ENCODE measurements around the gene TCF15. TPM values are rescaled to one million over a fixed set of nuclear protein-coding genes. Genes with fewer than 3 reads are reported as not detected.

The TCF15 gene
- total RNA-seq, 4 donors from 2014 or later, result 3.0 to 6.6 (median 4.5) TPM; not detected in 1

DNA sequence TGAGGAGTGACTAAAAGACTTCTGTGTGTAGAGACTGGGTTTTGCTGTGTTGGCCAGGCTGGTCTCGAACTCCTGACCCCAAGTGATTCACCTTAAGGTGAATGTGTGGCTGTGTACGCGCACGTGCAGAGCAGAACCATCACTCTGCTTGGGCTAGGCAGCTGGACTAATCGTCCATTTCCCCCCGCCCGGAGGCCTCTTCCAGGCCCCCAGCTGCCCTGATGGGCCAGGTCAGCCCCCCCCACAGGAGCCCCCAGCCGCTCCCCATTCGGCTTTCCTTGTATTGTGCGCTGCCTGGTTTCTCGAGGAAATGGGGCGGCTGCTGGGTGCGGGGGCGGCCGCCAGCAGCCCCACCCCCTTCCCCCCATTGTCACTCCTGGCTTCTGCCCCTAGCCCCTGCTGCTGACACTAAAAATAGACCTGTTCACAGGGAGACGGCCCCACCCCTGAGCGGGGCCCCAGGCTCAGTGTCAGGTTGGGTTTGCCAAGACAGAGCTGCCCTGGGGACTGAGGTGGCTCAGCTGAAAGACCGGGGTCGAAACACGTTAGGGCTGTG is 41.9 kb downstream of the TCF15 start:
- Histone ChIP-seq H3K27me3 (peaks cover 88% of the 10 kb centered on the region), H3K4me1 (peaks cover 0 to 27% (median 9%) of the 10 kb centered on the region in 3 donors), H3K36me3 (no peaks in the 10 kb centered on the region), H3K9me3 (no peaks in the 10 kb centered on the region), H3K27ac (peak overlapping the region in 1 of 4 donors; percentile 16), H3K4me3 (no peak overlapping the region)
- no peak for ATAC-seq
- TF ChIP-seq, protein P1, sequence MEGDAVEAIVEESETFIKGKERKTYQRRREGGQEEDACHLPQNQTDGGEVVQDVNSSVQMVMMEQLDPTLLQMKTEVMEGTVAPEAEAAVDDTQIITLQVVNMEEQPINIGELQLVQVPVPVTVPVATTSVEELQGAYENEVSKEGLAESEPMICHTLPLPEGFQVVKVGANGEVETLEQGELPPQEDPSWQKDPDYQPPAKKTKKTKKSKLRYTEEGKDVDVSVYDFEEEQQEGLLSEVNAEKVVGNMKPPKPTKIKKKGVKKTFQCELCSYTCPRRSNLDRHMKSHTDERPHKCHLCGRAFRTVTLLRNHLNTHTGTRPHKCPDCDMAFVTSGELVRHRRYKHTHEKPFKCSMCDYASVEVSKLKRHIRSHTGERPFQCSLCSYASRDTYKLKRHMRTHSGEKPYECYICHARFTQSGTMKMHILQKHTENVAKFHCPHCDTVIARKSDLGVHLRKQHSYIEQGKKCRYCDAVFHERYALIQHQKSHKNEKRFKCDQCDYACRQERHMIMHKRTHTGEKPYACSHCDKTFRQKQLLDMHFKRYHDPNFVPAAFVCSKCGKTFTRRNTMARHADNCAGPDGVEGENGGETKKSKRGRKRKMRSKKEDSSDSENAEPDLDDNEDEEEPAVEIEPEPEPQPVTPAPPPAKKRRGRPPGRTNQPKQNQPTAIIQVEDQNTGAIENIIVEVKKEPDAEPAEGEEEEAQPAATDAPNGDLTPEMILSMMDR (IDR thresholded peaks at IDR 0.05), result no peak
- no peak for TF ChIP-seq POLR2A (IDR thresholded peaks at IDR 0.05)
- no peak for TF ChIP-seq POLR2AphosphoS5 (IDR thresholded peaks at IDR 0.05)
- no peak for TF ChIP-seq EP300 (IDR thresholded peaks at IDR 0.05)
- WGBS, 2 donors (ENCODE audit: low coverage in 1 of 2), result no CpG with 5 or more reads among the region's 20 CpGs

DNA sequence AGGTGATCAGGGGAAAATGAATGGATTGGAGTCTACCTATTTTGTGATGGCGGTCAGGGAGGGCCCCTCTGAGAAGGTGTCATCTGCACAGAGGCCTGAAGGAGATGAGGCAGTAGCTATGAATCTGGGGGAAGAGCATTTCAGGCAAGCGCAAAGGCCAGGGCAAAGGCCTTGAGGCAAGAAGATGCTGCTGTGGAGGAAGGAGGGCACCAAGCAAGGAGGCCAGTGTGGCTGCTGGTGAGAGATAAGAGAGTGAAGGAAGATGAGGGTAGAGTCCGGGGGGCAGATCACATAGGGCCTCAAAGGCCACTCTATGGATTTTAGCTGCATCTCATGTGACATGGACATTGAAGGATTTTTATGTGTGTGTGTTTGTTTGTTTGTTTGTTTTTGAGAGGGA is 45.9 kb downstream of the TCF15 start:
- no peaks in the 10 kb centered on the region for H3K9me3 ChIP-seq
- no peak overlapping the region for H3K27ac ChIP-seq
- WGBS, 2 donors (ENCODE audit: low coverage in 1 of 2), result 82 to 83% methylated on average over 3 of the region's 3 CpGs
- no peaks in the 10 kb centered on the region for H3K36me3 ChIP-seq
- peaks cover 79% of the 10 kb centered on the region for H3K27me3 ChIP-seq
- no peak overlapping the region for H3K4me3 ChIP-seq
- peaks cover 0 to 5% (median 0%) of the 10 kb centered on the region in 3 donors for H3K4me1 ChIP-seq
- TF ChIP-seq EP300 (IDR thresholded peaks at IDR 0.05) (no peak), POLR2A (IDR thresholded peaks at IDR 0.05) (no peak), POLR2AphosphoS5 (IDR thresholded peaks at IDR 0.05) (no peak)
- TF ChIP-seq, protein P1 (IDR thresholded peaks at IDR 0.05), result no peak
- ATAC-seq, result no peak

DNA sequence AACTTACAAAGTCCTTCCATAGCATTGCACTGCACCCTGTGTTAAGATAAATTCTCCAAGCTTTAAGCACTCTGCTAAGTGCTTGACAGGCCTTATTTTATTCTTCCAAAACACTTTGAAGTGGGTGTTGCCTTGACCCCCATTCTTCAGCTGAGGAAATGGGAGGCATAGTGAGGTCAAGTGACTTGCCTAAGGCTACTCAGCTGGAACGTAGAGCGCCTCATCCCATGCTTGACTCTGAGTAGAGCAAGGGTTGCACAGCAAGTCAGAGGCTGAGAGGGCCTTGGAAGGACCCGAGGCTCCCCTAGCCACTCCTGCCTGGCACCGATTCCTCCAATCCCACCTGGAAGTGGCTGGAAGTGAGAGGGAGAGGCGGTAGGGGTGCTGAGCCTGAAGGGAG is 46.9 kb downstream of the TCF15 start:
- ATAC-seq, result no peak
- Histone ChIP-seq H3K9me3 (no peaks in the 10 kb centered on the region), H3K4me1 (peaks cover 0 to under 1% (median 0%) of the 10 kb centered on the region in 3 donors), H3K36me3 (no peaks in the 10 kb centered on the region), H3K27ac (no peak overlapping the region), H3K27me3 (peaks cover 74% of the 10 kb centered on the region), H3K4me3 (no peak overlapping the region)
- TF ChIP-seq POLR2AphosphoS5 (IDR thresholded peaks at IDR 0.05) (no peak), POLR2A (IDR thresholded peaks at IDR 0.05) (no peak)
- TF ChIP-seq, protein P1 (IDR thresholded peaks at IDR 0.05), result no peak
- WGBS, 2 donors (ENCODE audit: low coverage in 1 of 2), result 90 to 91% methylated on average over 4 of the region's 5 CpGs

DNA sequence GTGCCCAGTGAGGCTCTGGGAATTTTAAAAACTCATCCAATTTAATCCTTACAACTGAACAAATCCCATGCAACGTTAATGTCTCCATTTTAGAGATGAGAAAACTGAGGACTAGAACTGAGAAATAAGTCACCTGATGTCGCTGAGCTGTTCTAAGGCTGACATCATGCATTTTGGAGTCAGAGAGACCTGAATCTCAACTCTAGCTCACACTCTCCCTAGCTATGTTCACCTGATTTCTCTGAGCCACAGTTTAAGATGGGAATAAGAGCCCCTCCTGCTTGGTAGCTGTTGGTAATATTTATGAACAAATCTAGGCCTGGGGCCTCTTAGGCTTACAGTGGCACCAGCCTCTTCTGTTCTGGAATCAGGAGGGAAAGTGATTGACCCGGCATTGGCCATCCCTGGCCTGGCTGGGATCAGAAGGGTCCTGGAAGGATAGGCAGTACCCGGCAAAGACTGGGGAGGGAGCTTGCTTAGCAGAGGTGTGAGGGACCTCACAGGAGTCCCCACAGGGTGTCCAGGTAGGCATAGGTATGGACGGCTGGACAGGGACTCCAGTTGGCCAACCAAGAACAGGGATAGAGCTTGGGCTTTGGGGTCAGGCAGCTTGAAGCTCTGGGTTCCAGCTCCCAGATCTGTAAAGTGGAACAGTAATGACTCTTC is 47.7 kb downstream of the TCF15 start:
- no peaks in the 10 kb centered on the region for H3K4me1 ChIP-seq
- no peaks in the 10 kb centered on the region for H3K9me3 ChIP-seq
- no peaks in the 10 kb centered on the region for H3K36me3 ChIP-seq
- H3K27me3 ChIP-seq, result peaks cover 72% of the 10 kb centered on the region
- ATAC-seq, result no peak
- 68 to 73% methylated on average over 2 to 5 of the region's 5 CpGs for WGBS, 2 donors (ENCODE audit: low coverage in 1 of 2)
- no peak overlapping the region for H3K27ac ChIP-seq
- H3K4me3 ChIP-seq, result no peak overlapping the region
- no peak for TF ChIP-seq POLR2AphosphoS5 (IDR thresholded peaks at IDR 0.05)
- no peak for TF ChIP-seq EP300 (IDR thresholded peaks at IDR 0.05)
- TF ChIP-seq POLR2A (IDR thresholded peaks at IDR 0.05), result no peak
- TF ChIP-seq, protein P1 (IDR thresholded peaks at IDR 0.05), result no peak
